SK-N-MC (cell line): ENCODE data around the gene PLXNB3.
"Not testable (repeated sequence)": the region's sequence is repeated elsewhere in the genome, so short reads cannot be mapped to it uniquely, and the experiment has no call there.

Source experiments
- DNase-seq: peaks from one replicate; pipeline ENCODE4 v3.0.0-alpha.2; 2011; ENCODE audit warnings: low read depth, low spot score
- H3K27ac ChIP-seq: fragments of 200-600 bp; sonication (generic); 2 replicates; pipeline ENCODE4 v1.5.1; 2016; ENCODE audit warnings: mixed run types
- H3K36me3 ChIP-seq: fragments of 200-600 bp; sonication (generic); 2 replicates; pipeline ENCODE4 v1.6.1; 2017; ENCODE audit warnings: antibody characterized with exemption, low read length, mixed read lengths; ENCODE audit not compliant: insufficient read depth
- H3K4me3 ChIP-seq: fragments of 200-600 bp; sonication (generic); 2 replicates; pipeline ENCODE4 v1.5.1; 2016
- H3K9ac ChIP-seq: fragments of 200-600 bp; sonication (generic); 2 replicates; pipeline ENCODE4 v1.8.0; 2017; ENCODE audit warnings: mixed run types, mixed read lengths; ENCODE audit not compliant: insufficient read length
- H3K9me3 ChIP-seq: fragments of 200-600 bp; sonication (generic); 2 replicates; pipeline ENCODE4 v1.6.1; 2017; ENCODE audit warnings: low read depth, mild to moderate bottlenecking, antibody characterized with exemption, low read length, moderate library complexity, mixed read lengths
- EZH2 ChIP-seq: fragments of 200-600 bp; sonication (generic); IDR thresholded peaks from one replicate; pipeline ENCODE4 v1.6.1; 2017; ENCODE audit warnings: antibody characterized with exemption
- FOXP2 ChIP-seq: optimal IDR thresholded peaks from 2 replicates; pipeline ENCODE3; 2011; ENCODE audit warnings: mild to moderate bottlenecking, moderate library complexity; ENCODE audit not compliant: insufficient read depth; ENCODE audit errors: extremely low read length, control extremely low read depth
- POLR2AphosphoS5 ChIP-seq: IDR thresholded peaks from 2 replicates; pipeline ENCODE4 v1.6.1; 2012; ENCODE audit warnings: mild to moderate bottlenecking, low read depth, low read length, borderline replicate concordance

The PLXNB3 gene

DNA sequence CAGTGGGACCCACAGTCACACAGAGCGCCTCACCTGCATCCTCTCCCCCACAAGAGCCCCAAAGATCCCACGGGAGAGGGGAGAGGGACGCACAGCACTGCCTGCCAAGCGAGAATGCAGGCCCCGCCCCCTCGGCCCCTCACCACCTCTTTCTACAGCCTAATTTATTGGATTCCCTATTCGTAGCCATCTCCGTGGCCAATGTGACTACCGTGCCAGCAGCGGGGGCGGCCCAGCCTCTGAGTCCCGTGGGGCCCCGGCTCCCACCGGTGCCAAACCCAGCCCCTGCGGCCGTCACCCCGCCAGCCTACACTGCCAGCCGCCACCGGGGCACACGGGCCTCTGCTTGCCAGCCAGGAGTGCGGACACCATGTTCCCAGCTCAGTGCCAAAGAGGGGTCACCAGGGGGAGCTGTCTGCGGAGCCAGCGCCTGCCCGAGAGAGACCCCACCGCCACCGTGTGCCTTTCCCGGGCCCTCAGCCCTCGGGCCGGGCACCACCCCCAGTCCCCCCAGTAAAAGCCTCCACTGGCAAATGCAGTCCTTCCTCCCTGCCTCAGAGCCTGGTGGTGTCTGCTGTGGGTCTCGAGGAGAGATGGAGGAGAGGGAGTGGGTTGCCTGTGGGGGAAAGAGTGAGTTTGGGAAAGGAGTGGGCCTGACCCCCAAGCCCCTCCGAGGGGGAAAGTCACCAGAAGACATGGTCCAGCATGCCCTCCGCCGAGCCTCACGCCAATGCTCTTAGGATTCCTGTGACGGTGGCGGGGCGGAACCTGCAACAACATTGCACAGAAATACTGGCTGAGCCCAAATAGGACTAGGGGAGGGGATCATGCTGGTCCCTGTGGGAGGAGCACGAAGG, 19.6 kb upstream of the PLXNB3 start:
- H3K9ac ChIP-seq, result no peak overlapping the region
- no peaks in the 10 kb centered on the region for H3K36me3 ChIP-seq
- no peaks in the 10 kb centered on the region for H3K9me3 ChIP-seq
- TF ChIP-seq FOXP2 (no peak), EZH2 (no peak), POLR2AphosphoS5 (no peak)
- H3K4me3 ChIP-seq, result no peak overlapping the region
- no peak for DNase-seq
- no peak overlapping the region for H3K27ac ChIP-seq

DNA sequence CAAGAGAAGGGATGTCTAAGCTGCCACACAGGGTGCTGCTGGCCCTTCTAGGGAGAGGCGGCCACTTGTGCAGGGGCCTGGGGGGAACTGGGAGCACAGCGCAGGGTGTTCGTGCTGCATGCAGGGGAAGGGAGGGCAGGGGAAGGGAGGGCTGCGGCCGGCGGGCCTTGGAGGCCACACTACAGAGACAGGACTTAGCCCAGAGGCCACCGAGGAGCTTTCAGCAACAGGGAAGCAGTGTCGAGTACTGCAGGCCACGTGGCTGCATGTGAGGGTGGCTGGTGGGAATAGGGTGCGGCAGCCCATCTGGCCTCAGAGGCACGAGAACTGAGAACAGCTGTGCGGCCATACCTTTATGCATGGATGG, 19.0 kb upstream of the PLXNB3 start:
- H3K9me3 ChIP-seq, H3K4me3 ChIP-seq, H3K36me3 ChIP-seq, DNase-seq, H3K9ac ChIP-seq, H3K27ac ChIP-seq: not testable (repeated sequence)

DNA sequence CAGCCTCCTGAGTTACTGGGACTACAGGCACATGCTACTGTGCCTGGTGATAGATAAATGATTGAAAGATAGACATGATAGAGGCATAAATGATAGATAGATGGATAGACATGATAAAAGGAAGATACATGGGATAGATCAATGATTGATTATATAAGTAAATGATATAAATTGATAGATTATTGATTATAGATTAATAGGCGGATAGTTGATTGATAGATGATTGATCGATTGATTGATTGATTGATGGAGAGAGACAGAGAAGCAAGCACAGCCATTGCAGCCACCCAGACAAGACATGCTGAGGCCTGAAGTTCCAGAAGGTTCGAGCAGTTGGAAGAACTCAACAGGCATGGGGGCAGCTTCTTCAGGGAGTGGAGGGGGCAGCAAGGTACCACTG, 17.7 kb upstream of the PLXNB3 start:
- Histone ChIP-seq H3K36me3 (no peaks in the 10 kb centered on the region), H3K9ac (no peak overlapping the region), H3K9me3 (no peaks in the 10 kb centered on the region), H3K4me3 (no peak overlapping the region), H3K27ac (no peak overlapping the region)
- no peak for DNase-seq
- TF ChIP-seq EZH2 (no peak), POLR2AphosphoS5 (no peak), FOXP2 (no peak)

DNA sequence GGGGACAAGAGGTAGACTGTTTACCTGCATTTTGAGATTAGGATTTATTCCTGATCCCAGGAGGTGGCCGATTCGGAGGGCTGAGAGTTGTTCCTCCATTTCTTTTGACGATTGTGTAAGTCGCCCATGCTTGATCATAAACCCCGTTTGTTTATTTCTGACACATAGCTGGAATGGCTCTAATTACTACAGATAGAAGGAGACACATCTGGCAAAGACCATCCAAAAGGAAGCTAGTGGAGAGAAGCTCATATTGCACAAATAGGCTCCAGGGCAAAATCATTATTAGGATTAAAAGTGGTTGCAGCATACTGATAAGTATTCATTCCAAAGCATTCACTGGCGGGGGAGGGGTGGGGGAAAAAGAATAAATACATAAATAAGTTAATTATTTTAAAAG, 17.1 kb upstream of the PLXNB3 start:
- H3K9ac ChIP-seq, H3K36me3 ChIP-seq, H3K9me3 ChIP-seq, H3K4me3 ChIP-seq, DNase-seq, H3K27ac ChIP-seq: not testable (repeated sequence)

DNA sequence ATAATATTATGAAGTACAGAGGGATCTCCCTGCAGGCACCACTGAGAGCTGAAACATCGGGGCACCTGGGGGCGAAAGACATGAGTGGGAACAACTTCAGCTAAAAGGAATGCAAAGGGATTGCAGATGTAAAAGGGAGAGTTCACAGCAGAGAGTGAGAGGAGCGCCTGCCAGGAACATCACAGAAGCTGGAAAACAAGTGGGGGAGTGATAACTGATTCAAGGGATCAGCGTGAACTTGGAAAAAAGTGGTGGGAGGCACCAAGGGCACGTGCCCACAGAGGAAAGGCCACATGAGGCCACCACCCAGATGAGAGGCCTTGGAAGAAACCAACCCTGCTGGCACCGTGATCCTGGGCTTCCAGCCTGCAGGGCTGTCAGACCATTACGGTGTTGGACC, 15.0 kb upstream of the PLXNB3 start:
- not testable (repeated sequence) for H3K9me3 ChIP-seq, H3K36me3 ChIP-seq, H3K27ac ChIP-seq, DNase-seq, H3K4me3 ChIP-seq, H3K9ac ChIP-seq

DNA sequence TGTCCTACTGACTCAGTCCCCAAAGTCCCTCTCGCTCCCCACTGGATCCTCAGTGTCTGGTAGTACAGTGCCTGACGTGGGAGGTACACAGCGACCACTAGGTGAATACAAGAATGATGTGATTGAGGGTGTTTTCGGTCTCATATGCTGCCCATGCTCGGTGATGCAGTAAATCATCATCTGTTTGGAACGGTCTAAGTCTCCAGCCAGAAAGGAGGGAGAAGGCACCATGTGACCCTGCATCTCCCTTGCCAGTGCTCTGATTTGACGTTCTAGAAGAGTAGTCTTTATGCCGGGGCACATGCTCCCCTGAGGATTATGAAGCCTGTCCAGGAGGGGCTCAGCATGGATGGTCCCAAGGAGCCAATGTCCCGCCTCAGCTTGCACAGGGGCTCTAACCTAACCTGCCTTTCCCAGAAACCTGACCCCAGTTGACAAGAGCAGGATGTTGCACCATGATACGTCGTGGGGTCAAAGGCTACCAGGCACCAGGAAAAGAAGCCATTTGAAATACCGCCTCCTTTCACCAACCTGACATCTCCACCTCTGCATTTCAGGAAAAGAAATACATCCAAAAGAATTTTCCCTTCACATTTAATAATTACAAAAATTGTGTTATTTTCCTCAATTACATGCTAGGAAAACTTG, 13.8 kb upstream of the PLXNB3 start:
- TF ChIP-seq FOXP2, result no peak
- no peak for DNase-seq
- H3K4me3 ChIP-seq, result no peak overlapping the region
- no peak overlapping the region for H3K27ac ChIP-seq
- H3K9me3 ChIP-seq, result no peaks in the 10 kb centered on the region
- no peak overlapping the region for H3K9ac ChIP-seq
- H3K36me3 ChIP-seq, result no peaks in the 10 kb centered on the region

DNA sequence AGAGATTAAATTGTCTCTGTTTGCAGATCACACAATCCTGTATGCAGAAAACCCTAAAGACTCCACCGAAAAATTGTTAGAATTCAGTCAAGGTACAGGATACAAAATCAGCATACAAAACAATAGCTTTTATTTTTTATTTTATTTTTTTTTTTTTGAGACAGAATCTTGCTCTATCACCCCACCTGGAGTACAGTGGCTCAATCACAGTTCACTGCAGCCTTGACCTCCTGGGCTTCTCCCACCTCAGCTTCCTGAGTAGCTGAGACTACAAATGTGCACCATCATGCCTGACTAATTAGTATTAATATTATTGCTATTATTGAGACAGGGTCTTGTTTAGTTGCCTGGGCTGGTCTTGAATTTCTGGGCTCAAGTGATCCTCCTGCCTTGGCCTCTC, 8.9 kb upstream of the PLXNB3 start:
- no peak for TF ChIP-seq EZH2
- TF ChIP-seq POLR2AphosphoS5, result no peak
- TF ChIP-seq FOXP2, result no peak
- Histone ChIP-seq H3K4me3 (no peak overlapping the region), H3K36me3 (no peaks in the 10 kb centered on the region), H3K9ac (no peak overlapping the region), H3K9me3 (no peaks in the 10 kb centered on the region), H3K27ac (no peak overlapping the region)
- no peak for DNase-seq

DNA sequence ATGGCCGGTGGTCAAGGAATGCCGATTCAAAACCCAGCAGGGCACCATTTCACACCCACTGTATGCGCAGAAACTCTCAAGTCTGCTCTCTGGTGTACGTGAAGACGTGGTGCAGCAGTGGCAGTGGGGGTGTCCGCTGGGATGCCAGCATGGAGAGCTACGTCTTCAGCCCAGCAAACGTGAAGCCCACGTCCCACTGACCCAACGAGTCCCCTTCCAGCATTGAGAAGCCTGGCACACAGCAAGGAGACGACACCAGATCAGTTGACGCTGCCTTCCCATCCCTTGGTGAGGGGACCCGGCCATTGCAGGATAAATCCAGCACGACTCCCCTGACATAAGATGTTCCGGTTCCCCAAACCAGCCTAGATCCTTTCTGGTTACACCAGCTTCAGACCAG, 2.2 kb upstream of the PLXNB3 start:
- Histone ChIP-seq H3K9ac (no peak overlapping the region), H3K36me3 (no peaks in the 10 kb centered on the region), H3K9me3 (no peaks in the 10 kb centered on the region), H3K27ac (no peak overlapping the region), H3K4me3 (no peak overlapping the region)
- TF ChIP-seq FOXP2 (no peak), EZH2 (no peak), POLR2AphosphoS5 (no peak)
- no peak for DNase-seq

DNA sequence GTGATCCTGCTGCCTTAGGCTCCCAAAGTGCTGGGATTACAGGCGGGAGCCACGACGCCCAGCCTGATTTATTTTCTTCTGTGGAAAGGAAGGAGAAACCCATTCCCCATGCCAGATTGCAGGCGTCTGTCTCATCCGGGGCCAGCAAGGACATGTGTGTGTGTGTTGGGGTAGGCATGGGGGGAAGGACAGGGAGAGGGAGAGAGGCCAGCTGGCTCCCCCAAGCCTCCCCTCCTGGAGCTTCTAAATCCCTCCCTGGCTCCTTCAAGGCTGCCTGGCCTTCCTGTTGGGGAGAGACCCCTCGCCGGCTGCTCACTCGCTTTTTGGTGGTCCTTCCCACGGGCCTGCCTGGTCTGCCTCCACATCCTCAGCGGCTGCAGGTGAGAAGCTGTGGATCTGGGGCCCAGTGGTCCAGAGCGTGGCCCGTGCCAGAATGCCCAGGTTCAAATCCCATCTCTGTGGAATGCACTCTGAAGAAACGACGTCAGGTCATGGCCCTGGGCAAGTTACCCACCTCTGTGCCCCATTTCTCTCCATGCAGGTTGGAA, 1.3 kb upstream of the PLXNB3 start:
- no peak for DNase-seq
- TF ChIP-seq EZH2, result no peak
- TF ChIP-seq POLR2AphosphoS5, result no peak
- TF ChIP-seq FOXP2, result no peak
- H3K4me3 ChIP-seq, result no peak overlapping the region
- H3K27ac ChIP-seq, result no peak overlapping the region
- no peaks in the 10 kb centered on the region for H3K36me3 ChIP-seq
- H3K9me3 ChIP-seq, result no peaks in the 10 kb centered on the region
- H3K9ac ChIP-seq, result no peak overlapping the region
